ENCODE results near the gene DNAJC7. TPM values are rescaled to one million over a fixed set of nuclear protein-coding genes. Genes with fewer than 3 reads are reported as not detected.
A peak's percentile ranks its signal among the peaks of the same experiment; 100 is the strongest.

Gene DNAJC7
- total RNA-seq, 2 donors from 2014 or later = 112 to 116 TPM

DNA sequence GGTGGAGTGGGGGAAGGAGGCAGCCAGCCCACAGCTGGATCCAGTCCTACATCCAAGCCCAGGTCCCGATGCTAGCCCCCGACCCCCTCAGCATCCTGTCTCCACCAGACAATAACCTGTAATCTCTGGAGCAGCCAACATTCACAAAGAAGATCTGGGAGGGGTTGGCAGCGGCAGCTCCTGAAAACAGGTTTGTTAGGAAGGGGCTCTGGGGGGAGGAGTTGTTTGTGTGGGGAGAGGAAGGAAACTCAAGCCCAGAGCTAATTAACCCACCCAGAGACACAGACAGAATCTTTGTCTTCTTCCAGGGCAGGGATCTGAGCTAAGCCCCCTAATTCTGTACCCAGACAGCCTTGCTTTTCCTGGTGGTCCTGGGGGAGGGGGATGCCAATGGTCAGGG lies 37.8 kb upstream of the DNAJC7 start:
- H3K4me1 Mint-ChIP-seq = peaks cover 34% of the 10 kb centered on the region
- Histone ChIP-seq H3K27me3 (ENCODE audit: control insufficient read depth, insufficient read depth, low read length, poor library complexity, severe bottlenecking) (no peaks in the 10 kb centered on the region), H3K9ac (ENCODE audit: extremely low read depth, low read length, poor library complexity, severe bottlenecking) (no peak overlapping the region), H3K4me1 (ENCODE audit: control insufficient read depth, insufficient read depth, low read length) (peaks cover 10% of the 10 kb centered on the region), H3K4me3 (ENCODE audit: low read length) (no peak overlapping the region), H3K27ac (ENCODE audit: low read depth, low read length) (no peak overlapping the region), H3K36me3 (ENCODE audit: control insufficient read depth, insufficient read depth, low read length) (no peaks in the 10 kb centered on the region), H3K9me3 (ENCODE audit: control insufficient read depth, low read length) (no peaks in the 10 kb centered on the region)
- WGBS, 2 experiments (ENCODE audit: insufficient coverage in 1 of 2, insufficient read length in 1 of 2) = 30% methylated on average over 3 of the region's 3 CpGs; no CpG with 5 or more reads in 1 of the 2 experiments
- no peaks in the 10 kb centered on the region for H3K9me3 Mint-ChIP-seq
- DNase-seq = no peak
- peaks cover 26% of the 10 kb centered on the region for H3K27me3 Mint-ChIP-seq (ENCODE audit: insufficient read depth)
- H3K4me3 Mint-ChIP-seq = peak overlapping the region; percentile 14
- no peak overlapping the region for H3K27ac Mint-ChIP-seq
- H3K36me3 Mint-ChIP-seq (ENCODE audit: low read depth) = no peaks in the 10 kb centered on the region
- TF ChIP-seq, protein P1, sequence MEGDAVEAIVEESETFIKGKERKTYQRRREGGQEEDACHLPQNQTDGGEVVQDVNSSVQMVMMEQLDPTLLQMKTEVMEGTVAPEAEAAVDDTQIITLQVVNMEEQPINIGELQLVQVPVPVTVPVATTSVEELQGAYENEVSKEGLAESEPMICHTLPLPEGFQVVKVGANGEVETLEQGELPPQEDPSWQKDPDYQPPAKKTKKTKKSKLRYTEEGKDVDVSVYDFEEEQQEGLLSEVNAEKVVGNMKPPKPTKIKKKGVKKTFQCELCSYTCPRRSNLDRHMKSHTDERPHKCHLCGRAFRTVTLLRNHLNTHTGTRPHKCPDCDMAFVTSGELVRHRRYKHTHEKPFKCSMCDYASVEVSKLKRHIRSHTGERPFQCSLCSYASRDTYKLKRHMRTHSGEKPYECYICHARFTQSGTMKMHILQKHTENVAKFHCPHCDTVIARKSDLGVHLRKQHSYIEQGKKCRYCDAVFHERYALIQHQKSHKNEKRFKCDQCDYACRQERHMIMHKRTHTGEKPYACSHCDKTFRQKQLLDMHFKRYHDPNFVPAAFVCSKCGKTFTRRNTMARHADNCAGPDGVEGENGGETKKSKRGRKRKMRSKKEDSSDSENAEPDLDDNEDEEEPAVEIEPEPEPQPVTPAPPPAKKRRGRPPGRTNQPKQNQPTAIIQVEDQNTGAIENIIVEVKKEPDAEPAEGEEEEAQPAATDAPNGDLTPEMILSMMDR (conservative IDR thresholded peaks at IDR 0.05) = no peak

DNA sequence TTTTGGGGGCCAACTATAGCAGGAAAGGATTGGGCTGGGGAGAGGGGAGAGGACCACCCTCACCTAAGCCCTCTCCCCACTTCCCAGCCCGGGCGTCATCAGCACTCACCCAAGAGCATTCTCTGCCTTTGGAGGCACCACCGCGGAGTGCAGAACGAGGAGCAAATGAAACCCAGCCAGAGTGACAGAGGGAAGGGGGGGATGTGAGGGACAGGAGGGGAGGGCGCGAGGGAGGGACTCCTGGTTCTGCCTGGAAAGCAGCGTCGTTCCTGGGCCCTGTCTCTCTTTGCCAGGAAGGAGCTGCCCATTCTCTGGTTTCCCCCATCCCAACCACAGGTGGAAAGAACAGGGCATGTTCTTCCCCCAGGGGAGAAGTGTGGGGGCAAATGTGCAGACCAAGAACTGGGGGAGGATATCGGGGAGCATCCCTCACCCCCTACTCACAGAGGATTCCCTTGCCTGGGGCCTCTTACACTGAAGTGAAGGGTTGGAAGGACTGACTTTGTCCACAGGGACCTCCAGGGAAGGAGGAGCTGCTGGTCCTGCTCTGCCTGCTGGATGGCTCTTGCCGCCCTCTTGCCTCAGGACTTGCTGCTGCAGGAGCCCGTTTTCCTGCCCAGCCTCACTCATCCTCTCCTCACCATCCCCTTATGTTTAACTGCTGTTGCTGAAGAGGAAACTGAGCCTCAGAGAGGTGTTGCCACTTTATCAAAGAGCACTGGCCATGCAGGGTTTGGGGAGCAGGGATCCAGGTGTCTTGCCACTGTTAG lies 36.7 kb upstream of the DNAJC7 start:
- Mint-ChIP-seq H3K36me3 (ENCODE audit: low read depth) (no peaks in the 10 kb centered on the region), H3K27me3 (ENCODE audit: insufficient read depth) (peaks cover 26% of the 10 kb centered on the region), H3K4me3 (no peak overlapping the region), H3K27ac (no peak overlapping the region), H3K4me1 (peaks cover 37% of the 10 kb centered on the region), H3K9me3 (no peaks in the 10 kb centered on the region)
- TF ChIP-seq, protein P1 (conservative IDR thresholded peaks at IDR 0.05) = no peak
- Histone ChIP-seq H3K4me3 (ENCODE audit: low read length) (no peak overlapping the region), H3K36me3 (ENCODE audit: control insufficient read depth, insufficient read depth, low read length) (no peaks in the 10 kb centered on the region), H3K9ac (ENCODE audit: extremely low read depth, low read length, poor library complexity, severe bottlenecking) (no peak overlapping the region), H3K27ac (ENCODE audit: low read depth, low read length) (no peak overlapping the region), H3K27me3 (ENCODE audit: control insufficient read depth, insufficient read depth, low read length, poor library complexity, severe bottlenecking) (no peaks in the 10 kb centered on the region), H3K4me1 (ENCODE audit: control insufficient read depth, insufficient read depth, low read length) (peaks cover 10% of the 10 kb centered on the region), H3K9me3 (ENCODE audit: control insufficient read depth, low read length) (no peaks in the 10 kb centered on the region)
- peak; percentile 77 for DNase-seq
- 47 to 50% methylated on average over 2 to 11 of the region's 12 CpGs for WGBS, 2 experiments (ENCODE audit: insufficient coverage in 1 of 2, insufficient read length in 1 of 2)

DNA sequence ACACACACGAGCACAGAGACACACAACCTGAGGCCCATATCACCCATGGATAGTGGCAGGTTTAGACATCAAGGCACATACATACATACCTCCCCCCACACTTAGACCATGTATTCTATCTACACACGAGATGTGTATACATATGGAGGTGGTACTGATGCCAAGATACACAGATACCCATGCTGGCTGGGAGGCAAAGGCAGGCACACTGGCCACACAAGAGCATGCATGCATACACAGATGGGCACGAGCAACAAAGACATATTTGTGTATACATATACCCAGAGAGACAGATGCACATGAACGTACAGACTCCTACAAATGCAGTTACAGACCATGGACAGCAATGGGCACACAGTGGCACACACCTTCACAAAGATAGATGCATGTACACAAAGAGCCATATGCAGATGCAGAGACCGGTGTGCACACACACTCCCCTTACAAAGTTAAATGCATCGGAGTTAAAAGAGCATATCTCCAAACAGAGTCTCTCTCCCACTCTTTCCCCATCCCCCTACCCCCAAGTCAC lies 35.2 kb upstream of the DNAJC7 start:
- TF ChIP-seq, protein P1 (conservative IDR thresholded peaks at IDR 0.05) = no peak
- Mint-ChIP-seq H3K27me3 (ENCODE audit: insufficient read depth) (peaks cover 28% of the 10 kb centered on the region), H3K4me3 (no peak overlapping the region), H3K9me3 (no peaks in the 10 kb centered on the region), H3K36me3 (ENCODE audit: low read depth) (no peaks in the 10 kb centered on the region), H3K4me1 (peaks cover 37% of the 10 kb centered on the region), H3K27ac (no peak overlapping the region)
- no peaks in the 10 kb centered on the region for H3K27me3 ChIP-seq (ENCODE audit: control insufficient read depth, insufficient read depth, low read length, poor library complexity, severe bottlenecking)
- 90 to 93% methylated on average over 3 to 6 of the region's 6 CpGs for WGBS, 2 experiments (ENCODE audit: insufficient coverage in 1 of 2, insufficient read length in 1 of 2)
- H3K36me3 ChIP-seq (ENCODE audit: control insufficient read depth, insufficient read depth, low read length) = no peaks in the 10 kb centered on the region
- peaks cover 10% of the 10 kb centered on the region for H3K4me1 ChIP-seq (ENCODE audit: control insufficient read depth, insufficient read depth, low read length)
- no peaks in the 10 kb centered on the region for H3K9me3 ChIP-seq (ENCODE audit: control insufficient read depth, low read length)
- H3K4me3 ChIP-seq (ENCODE audit: low read length) = no peak overlapping the region
- H3K27ac ChIP-seq (ENCODE audit: low read depth, low read length) = no peak overlapping the region
- no peak overlapping the region for H3K9ac ChIP-seq (ENCODE audit: extremely low read depth, low read length, poor library complexity, severe bottlenecking)
- no peak for DNase-seq

All from endodermal cell (in vitro differentiated cells).